ENCODE measurements around the gene YAP1.

- TF ChIP-seq POLR2A (IDR thresholded peaks at IDR 0.05) (no peak), CTCF (IDR thresholded peaks at IDR 0.05) (no peak)
Measured at GRCh38 chr11:102171101-102171500, 60.9 kb downstream of the YAP1 start.

Data from esophagus squamous epithelium (tissue), 4 donors.